ENCODE results near the gene EP300.
"Not testable (repeated sequence)": the region's sequence is repeated elsewhere in the genome, so short reads cannot be mapped to it uniquely, and the experiment has no call there.

- TF ChIP-seq POLR2A, CTCF (IDR thresholded peaks at IDR 0.05): not testable (repeated sequence)
Measured at GRCh38 chr22:41067968-41068367, 24.4 kb upstream of the EP300 start.

All from testis (tissue), 2 donors.